ENCODE measurements around the gene TEKT2.

The TEKT2 gene

GRCh38 chr1:36132029-36132428 lies 48.1 kb downstream of the TEKT2 start:
- no peak for DNase-seq

GRCh38 chr1:36133484-36133883 lies 49.6 kb downstream of the TEKT2 start:
- DNase-seq, result no peak

- no peak for DNase-seq
Measured at GRCh38 chr1:36134031-36134430, 50.1 kb downstream of the TEKT2 start.

GRCh38 chr1:36134505-36135329 lies 50.8 kb downstream of the TEKT2 start:
- DNase-seq, result peak; percentile 48

GRCh38 chr1:36135330-36135667 lies 51.4 kb downstream of the TEKT2 start:
- no peak for DNase-seq

- DNase-seq, result no peak
Measured at GRCh38 chr1:36135796-36136195, 51.9 kb downstream of the TEKT2 start.

GRCh38 chr1:36136535-36136934 lies 52.6 kb downstream of the TEKT2 start:
- no peak for DNase-seq

- DNase-seq, result no peak
Measured at GRCh38 chr1:36137226-36137625, 53.3 kb downstream of the TEKT2 start.

- DNase-seq, result no peak
Measured at GRCh38 chr1:36137776-36138175, 53.9 kb downstream of the TEKT2 start.
